ENCODE results near the gene TSHZ2. TPM values are rescaled to one million over a fixed set of nuclear protein-coding genes. Genes with fewer than 3 reads are reported as not detected.

TSHZ2 gene
- total RNA-seq (2014; rRNA removed; shearing (Covaris generic); ENCODE audit: low replicate concordance) = 0.23 and 4.1 TPM in 2 replicates

GRCh38 chr20:52972190-52972937 lies at the start of gene TSHZ2:
Gene TSHZ2, plus strand, starts transcription at chr20:52972358. Its CDS starts 936 bp downstream, at chr20:52973294.
- peak; percentile 68 for DNase-seq (ENCODE audit: low read depth)
- in situ Hi-C loops (cut with HindIII; ENCODE audit: low pct_unique_long_range_greater_than_20kb, low sequenced_read_pairs) = no loop called here

- no peak for DNase-seq (ENCODE audit: low read depth)
- in situ Hi-C loops (cut with HindIII; ENCODE audit: low pct_unique_long_range_greater_than_20kb, low sequenced_read_pairs) = no loop called here
Observed at GRCh38 chr20:52922436-52922835, 49.7 kb upstream of the TSHZ2 start.

- in situ Hi-C loops (cut with HindIII; ENCODE audit: low pct_unique_long_range_greater_than_20kb, low sequenced_read_pairs) = no loop called here
- peak; percentile 93 for DNase-seq (ENCODE audit: low read depth)
Observed at GRCh38 chr20:52923123-52923937, 48.8 kb upstream of the TSHZ2 start.

GRCh38 chr20:52924411-52925271 lies 47.5 kb upstream of the TSHZ2 start:
- no peak for DNase-seq (ENCODE audit: low read depth)
- in situ Hi-C loops (cut with HindIII; ENCODE audit: low pct_unique_long_range_greater_than_20kb, low sequenced_read_pairs) = no loop called here

GRCh38 chr20:52926505-52926904 lies 45.7 kb upstream of the TSHZ2 start:
- in situ Hi-C loops (cut with HindIII; ENCODE audit: low pct_unique_long_range_greater_than_20kb, low sequenced_read_pairs) = no loop called here
- peak; percentile 21 for DNase-seq (ENCODE audit: low read depth)

GRCh38 chr20:52933867-52934266 lies 38.3 kb upstream of the TSHZ2 start:
- DNase-seq (ENCODE audit: low read depth) = no peak
- in situ Hi-C loops (cut with HindIII; ENCODE audit: low pct_unique_long_range_greater_than_20kb, low sequenced_read_pairs) = no loop called here

GRCh38 chr20:52936351-52937340 lies 35.5 kb upstream of the TSHZ2 start:
- DNase-seq (ENCODE audit: low read depth) = no peak
- in situ Hi-C loops (cut with HindIII; ENCODE audit: low pct_unique_long_range_greater_than_20kb, low sequenced_read_pairs) = no loop called here

- peak; percentile 60 for DNase-seq (ENCODE audit: low read depth)
- in situ Hi-C loops (cut with HindIII; ENCODE audit: low pct_unique_long_range_greater_than_20kb, low sequenced_read_pairs) = no loop called here
Observed at GRCh38 chr20:52937591-52938100, 34.5 kb upstream of the TSHZ2 start.

GRCh38 chr20:52939141-52939540 lies 33.0 kb upstream of the TSHZ2 start:
- DNase-seq (ENCODE audit: low read depth) = no peak
- in situ Hi-C loops (cut with HindIII; ENCODE audit: low pct_unique_long_range_greater_than_20kb, low sequenced_read_pairs) = no loop called here

GRCh38 chr20:52941808-52942207 lies 30.4 kb upstream of the TSHZ2 start:
- DNase-seq (ENCODE audit: low read depth) = no peak
- in situ Hi-C loops (cut with HindIII; ENCODE audit: low pct_unique_long_range_greater_than_20kb, low sequenced_read_pairs) = no loop called here

GRCh38 chr20:52943185-52943841 lies 28.8 kb upstream of the TSHZ2 start:
- in situ Hi-C loops (cut with HindIII; ENCODE audit: low pct_unique_long_range_greater_than_20kb, low sequenced_read_pairs) = no loop called here
- DNase-seq (ENCODE audit: low read depth) = peak; percentile 73

GRCh38 chr20:52945268-52945667 lies 26.9 kb upstream of the TSHZ2 start:
- no peak for DNase-seq (ENCODE audit: low read depth)
- in situ Hi-C loops (cut with HindIII; ENCODE audit: low pct_unique_long_range_greater_than_20kb, low sequenced_read_pairs) = no loop called here

- in situ Hi-C loops (cut with HindIII; ENCODE audit: low pct_unique_long_range_greater_than_20kb, low sequenced_read_pairs) = no loop called here
- peak; percentile 79 for DNase-seq (ENCODE audit: low read depth)
Observed at GRCh38 chr20:52945862-52946522, 26.2 kb upstream of the TSHZ2 start.

- in situ Hi-C loops (cut with HindIII; ENCODE audit: low pct_unique_long_range_greater_than_20kb, low sequenced_read_pairs) = no loop called here
- DNase-seq (ENCODE audit: low read depth) = no peak
Observed at GRCh38 chr20:52948491-52948890, 23.7 kb upstream of the TSHZ2 start.

- DNase-seq (ENCODE audit: low read depth) = no peak
- in situ Hi-C loops (cut with HindIII; ENCODE audit: low pct_unique_long_range_greater_than_20kb, low sequenced_read_pairs) = no loop called here
Observed at GRCh38 chr20:52953020-52953419, 19.1 kb upstream of the TSHZ2 start.

GRCh38 chr20:52954849-52955248 lies 17.3 kb upstream of the TSHZ2 start:
- in situ Hi-C loops (cut with HindIII; ENCODE audit: low pct_unique_long_range_greater_than_20kb, low sequenced_read_pairs) = no loop called here
- no peak for DNase-seq (ENCODE audit: low read depth)

Measured in Caki2 (cell line).